ENCODE measurements around the gene BRINP1. TPM values are rescaled to one million over a fixed set of nuclear protein-coding genes. Genes with fewer than 3 reads are reported as not detected.

Gene BRINP1
- total RNA-seq, 1 donor from 2014 or later = 0.07 TPM

GRCh38 chr9:119251936-119252335 lies 117.3 kb downstream of the BRINP1 start:
- Mint-ChIP-seq H3K27me3 (ENCODE audit: low read depth) (no peaks in the 10 kb centered on the region), H3K4me3 (ENCODE audit: unreplicated experiment) (no peak overlapping the region), H3K4me1 (ENCODE audit: low read depth) (no peaks in the 10 kb centered on the region), H3K9me3 (ENCODE audit: low read depth) (peaks cover 15% of the 10 kb centered on the region), H3K27ac (ENCODE audit: unreplicated experiment) (no peak overlapping the region), H3K36me3 (ENCODE audit: low read depth) (no peaks in the 10 kb centered on the region)
- no peak for TF ChIP-seq CTCF (IDR thresholded peaks at IDR 0.05)
- no peak for DNase-seq (ENCODE audit: low spot score)

- H3K4me3 Mint-ChIP-seq (ENCODE audit: unreplicated experiment) = no peak overlapping the region
- no peak overlapping the region for H3K27ac Mint-ChIP-seq (ENCODE audit: unreplicated experiment)
- no peaks in the 10 kb centered on the region for H3K36me3 Mint-ChIP-seq (ENCODE audit: low read depth)
- DNase-seq (ENCODE audit: low spot score) = no peak
- no peak for TF ChIP-seq CTCF (IDR thresholded peaks at IDR 0.05)
- H3K27me3 Mint-ChIP-seq (ENCODE audit: low read depth) = no peaks in the 10 kb centered on the region
- no peaks in the 10 kb centered on the region for H3K4me1 Mint-ChIP-seq (ENCODE audit: low read depth)
- peaks cover 21% of the 10 kb centered on the region for H3K9me3 Mint-ChIP-seq (ENCODE audit: low read depth)
These were observed 118.5 kb downstream of the BRINP1 start for GRCh38 chr9:119250730-119251129.

- H3K27ac Mint-ChIP-seq (ENCODE audit: unreplicated experiment) = no peak overlapping the region
- H3K27me3 Mint-ChIP-seq (ENCODE audit: low read depth) = no peaks in the 10 kb centered on the region
- no peaks in the 10 kb centered on the region for H3K4me1 Mint-ChIP-seq (ENCODE audit: low read depth)
- no peak for DNase-seq (ENCODE audit: low spot score)
- H3K9me3 Mint-ChIP-seq (ENCODE audit: low read depth) = peaks cover 5% of the 10 kb centered on the region
- no peak overlapping the region for H3K4me3 Mint-ChIP-seq (ENCODE audit: unreplicated experiment)
- no peaks in the 10 kb centered on the region for H3K36me3 Mint-ChIP-seq (ENCODE audit: low read depth)
- TF ChIP-seq CTCF (IDR thresholded peaks at IDR 0.05) = no peak
These were observed 128.7 kb downstream of the BRINP1 start for GRCh38 chr9:119240546-119240945.

GRCh38 chr9:119234636-119235035 lies 134.6 kb downstream of the BRINP1 start:
- Mint-ChIP-seq H3K36me3 (ENCODE audit: low read depth) (no peaks in the 10 kb centered on the region), H3K4me3 (ENCODE audit: unreplicated experiment) (no peak overlapping the region), H3K27ac (ENCODE audit: unreplicated experiment) (no peak overlapping the region), H3K27me3 (ENCODE audit: low read depth) (no peaks in the 10 kb centered on the region), H3K9me3 (ENCODE audit: low read depth) (peaks cover 2% of the 10 kb centered on the region), H3K4me1 (ENCODE audit: low read depth) (no peaks in the 10 kb centered on the region)
- DNase-seq (ENCODE audit: low spot score) = no peak
- no peak for TF ChIP-seq CTCF (IDR thresholded peaks at IDR 0.05)

- Mint-ChIP-seq H3K4me3 (ENCODE audit: unreplicated experiment) (no peak overlapping the region), H3K27me3 (ENCODE audit: low read depth) (no peaks in the 10 kb centered on the region), H3K9me3 (ENCODE audit: low read depth) (no peaks in the 10 kb centered on the region), H3K27ac (ENCODE audit: unreplicated experiment) (no peak overlapping the region), H3K36me3 (ENCODE audit: low read depth) (no peaks in the 10 kb centered on the region), H3K4me1 (ENCODE audit: low read depth) (no peaks in the 10 kb centered on the region)
- no peak for DNase-seq (ENCODE audit: low spot score)
- no peak for TF ChIP-seq CTCF (IDR thresholded peaks at IDR 0.05)
These were observed 141.8 kb downstream of the BRINP1 start for GRCh38 chr9:119227422-119227821.
